ENCODE measurements around the gene RABEP1.
A peak's percentile ranks its signal among the peaks of the same experiment; 100 is the strongest.

The RABEP1 gene

GRCh38 chr17:5364156-5364555, 82.1 kb downstream of the RABEP1 start:
- DNase-seq (ENCODE audit: low read depth) = no peak

GRCh38 chr17:5364696-5365095, 82.6 kb downstream of the RABEP1 start:
- no peak for DNase-seq (ENCODE audit: low read depth)

- no peak for DNase-seq (ENCODE audit: low read depth)
These were observed 83.7 kb downstream of the RABEP1 start for GRCh38 chr17:5365831-5366230.

- no peak for DNase-seq (ENCODE audit: low read depth)
These were observed 88.3 kb downstream of the RABEP1 start for GRCh38 chr17:5370411-5370810.

- no peak for DNase-seq (ENCODE audit: low read depth)
These were observed 91.0 kb downstream of the RABEP1 start for GRCh38 chr17:5373112-5373511.

GRCh38 chr17:5378566-5379207, 96.6 kb downstream of the RABEP1 start:
- no peak for DNase-seq (ENCODE audit: low read depth)

GRCh38 chr17:5379351-5380107, 97.4 kb downstream of the RABEP1 start:
- DNase-seq (ENCODE audit: low read depth) = no peak

- no peak for DNase-seq (ENCODE audit: low read depth)
These were observed 98.5 kb downstream of the RABEP1 start for GRCh38 chr17:5380491-5381135.

GRCh38 chr17:5381542-5381941, 99.5 kb downstream of the RABEP1 start:
- no peak for DNase-seq (ENCODE audit: low read depth)

- DNase-seq (ENCODE audit: low read depth) = no peak
These were observed 109.6 kb downstream of the RABEP1 start for GRCh38 chr17:5391678-5392077.

- DNase-seq (ENCODE audit: low read depth) = no peak
These were observed 114.5 kb downstream of the RABEP1 start for GRCh38 chr17:5396612-5397011.

GRCh38 chr17:5399767-5400166, 117.7 kb downstream of the RABEP1 start:
- DNase-seq (ENCODE audit: low read depth) = no peak

GRCh38 chr17:5405400-5405799, 123.3 kb downstream of the RABEP1 start:
- DNase-seq (ENCODE audit: low read depth) = no peak

GRCh38 chr17:5408186-5408585, 126.1 kb downstream of the RABEP1 start:
- DNase-seq (ENCODE audit: low read depth) = no peak

- no peak for DNase-seq (ENCODE audit: low read depth)
These were observed 128.6 kb downstream of the RABEP1 start for GRCh38 chr17:5410594-5411272.

GRCh38 chr17:5413682-5414081, 131.6 kb downstream of the RABEP1 start:
- DNase-seq (ENCODE audit: low read depth) = no peak

- DNase-seq (ENCODE audit: low read depth) = no peak
These were observed 134.8 kb downstream of the RABEP1 start for GRCh38 chr17:5416901-5417300.

GRCh38 chr17:5418858-5419355, 136.8 kb downstream of the RABEP1 start:
- peak; percentile 59 for DNase-seq (ENCODE audit: low read depth)

- DNase-seq (ENCODE audit: low read depth) = peak; percentile 94
These were observed 137.4 kb downstream of the RABEP1 start, which contains the start of gene NUP88 for GRCh38 chr17:5419356-5419958. Gene NUP88, minus strand, starts transcription at chr17:5419662. Its CDS starts 12 bp downstream, at chr17:5419650.

GRCh38 chr17:5419959-5420653, 138.0 kb downstream of the RABEP1 start, which contains the start of gene RPAIN:
Gene RPAIN, plus strand, starts transcription at chr17:5420182. Its CDS starts 29 bp downstream, at chr17:5420211.
- peak; percentile 80 for DNase-seq (ENCODE audit: low read depth)

- DNase-seq (ENCODE audit: low read depth) = no peak
These were observed 140.4 kb downstream of the RABEP1 start for GRCh38 chr17:5422505-5422904.

All from T-helper 22 cell (primary cell).